Activated T-helper 2 cell treated with anti-CD3 and anti-CD28 coated beads, Interferon-gamma antibody, Interleukin-2, Interleukin-4, amounts not matched to agents 10 μg/mL and 5 μg/mL and 100 μg/mL, durations not matched to agents 14 hours and 24 hours and 36 hours (primary cell): ENCODE results near the gene EYS. TPM values are rescaled to one million over a fixed set of nuclear protein-coding genes. Genes with fewer than 3 reads are reported as not detected.

Experiments used
- DNase-seq: peaks from one replicate; pipeline ENCODE4 v3.0.0; 2021; ENCODE audit warnings: low spot score
- H3K27ac Mint-ChIP-seq: one replicate; pipeline ENCODE4 v1.8.0; 2021; ENCODE audit warnings: mixed read lengths
- H3K27me3 Mint-ChIP-seq: one replicate; pipeline ENCODE4 v1.8.0; 2021; ENCODE audit warnings: low read depth, mixed read lengths
- H3K36me3 Mint-ChIP-seq: one replicate; pipeline ENCODE4 v1.8.0; 2021; ENCODE audit warnings: low read depth, mixed read lengths
- H3K4me1 Mint-ChIP-seq: one replicate; pipeline ENCODE4 v1.8.0; 2021; ENCODE audit warnings: low read depth, mixed read lengths
- H3K4me3 Mint-ChIP-seq: one replicate; pipeline ENCODE4 v1.8.0; 2021; ENCODE audit warnings: low read depth, mild to moderate bottlenecking, moderate library complexity, mixed read lengths
- H3K9me3 Mint-ChIP-seq: one replicate; pipeline ENCODE4 v1.8.0; 2021; ENCODE audit warnings: mixed read lengths
- intact Hi-C: fragments of 100-400 bp; cut with micrococcal nuclease; formaldehyde crosslinking; loops from one replicate; pipeline ENCODE4 v1.15.1; 2023
- total RNA-seq: library from RNA; stranded (reverse); gene quantifications from 2 replicates; pipeline ENCODE4 v1.2.3, GENCODE V29; 2022

Gene EYS
- total RNA-seq, 1 donor from 2014 or later, result not detected

- H3K36me3 Mint-ChIP-seq, result no peaks in the 10 kb centered on the region
- no peak overlapping the region for H3K4me3 Mint-ChIP-seq
- H3K27me3 Mint-ChIP-seq, result no peaks in the 10 kb centered on the region
These were observed 458.9 kb downstream of the EYS start for GRCh38 chr6:65248101-65248610.

GRCh38 chr6:65231616-65232015 is 475.4 kb downstream of the EYS start:
- Mint-ChIP-seq H3K4me3 (no peak overlapping the region), H3K36me3 (no peaks in the 10 kb centered on the region), H3K27me3 (no peaks in the 10 kb centered on the region), H3K27ac (no peak overlapping the region), H3K9me3 (peaks cover 40% of the 10 kb centered on the region), H3K4me1 (no peaks in the 10 kb centered on the region)
- intact Hi-C loops, result no loop called here
- DNase-seq, result no peak

More at GRCh38 chr6:65248101-65248610, 458.9 kb downstream of the EYS start:
- intact Hi-C loops, result no loop called here
- no peaks in the 10 kb centered on the region for H3K4me1 Mint-ChIP-seq
- peaks cover 15% of the 10 kb centered on the region for H3K9me3 Mint-ChIP-seq
- DNase-seq, result no peak
- no peak overlapping the region for H3K27ac Mint-ChIP-seq

- Mint-ChIP-seq H3K27ac (no peak overlapping the region), H3K4me1 (no peaks in the 10 kb centered on the region), H3K36me3 (no peaks in the 10 kb centered on the region), H3K27me3 (no peaks in the 10 kb centered on the region), H3K9me3 (peaks cover 40% of the 10 kb centered on the region), H3K4me3 (no peak overlapping the region)
- intact Hi-C loops, result no loop called here
- DNase-seq, result no peak
These were observed 477.2 kb downstream of the EYS start for GRCh38 chr6:65229825-65230224.

GRCh38 chr6:65221153-65221552 is 485.9 kb downstream of the EYS start:
- Mint-ChIP-seq H3K27me3 (no peaks in the 10 kb centered on the region), H3K36me3 (no peaks in the 10 kb centered on the region), H3K4me1 (no peaks in the 10 kb centered on the region), H3K9me3 (peaks cover 66% of the 10 kb centered on the region), H3K27ac (no peak overlapping the region), H3K4me3 (no peak overlapping the region)
- no peak for DNase-seq
- intact Hi-C loops, result no loop called here

- Mint-ChIP-seq H3K27ac (no peak overlapping the region), H3K9me3 (peaks cover 37% of the 10 kb centered on the region), H3K4me1 (no peaks in the 10 kb centered on the region), H3K36me3 (no peaks in the 10 kb centered on the region), H3K4me3 (no peak overlapping the region), H3K27me3 (no peaks in the 10 kb centered on the region)
- intact Hi-C loops, result no loop called here
- no peak for DNase-seq
These were observed 504.3 kb downstream of the EYS start for GRCh38 chr6:65202738-65203137.

GRCh38 chr6:65199683-65200082 is 507.3 kb downstream of the EYS start:
- Mint-ChIP-seq H3K9me3 (peaks cover 38% of the 10 kb centered on the region), H3K4me3 (no peak overlapping the region), H3K27me3 (no peaks in the 10 kb centered on the region), H3K27ac (no peak overlapping the region), H3K36me3 (no peaks in the 10 kb centered on the region), H3K4me1 (no peaks in the 10 kb centered on the region)
- DNase-seq, result no peak
- intact Hi-C loops, result no loop called here

GRCh38 chr6:65199121-65199520 is 507.9 kb downstream of the EYS start:
- Mint-ChIP-seq H3K4me1 (no peaks in the 10 kb centered on the region), H3K27me3 (no peaks in the 10 kb centered on the region), H3K36me3 (no peaks in the 10 kb centered on the region), H3K4me3 (no peak overlapping the region), H3K27ac (no peak overlapping the region), H3K9me3 (peaks cover 35% of the 10 kb centered on the region)
- intact Hi-C loops, result no loop called here
- no peak for DNase-seq

GRCh38 chr6:65191471-65191870 is 515.6 kb downstream of the EYS start:
- no peak for DNase-seq
- Mint-ChIP-seq H3K27ac (no peak overlapping the region), H3K9me3 (peaks cover 11% of the 10 kb centered on the region), H3K4me1 (no peaks in the 10 kb centered on the region), H3K36me3 (no peaks in the 10 kb centered on the region), H3K4me3 (no peak overlapping the region), H3K27me3 (no peaks in the 10 kb centered on the region)
- intact Hi-C loops, result no loop called here

- DNase-seq, result no peak
- intact Hi-C loops, result no loop called here
- no peaks in the 10 kb centered on the region for H3K4me1 Mint-ChIP-seq
- no peaks in the 10 kb centered on the region for H3K27me3 Mint-ChIP-seq
- H3K27ac Mint-ChIP-seq, result no peak overlapping the region
- no peaks in the 10 kb centered on the region for H3K36me3 Mint-ChIP-seq
- H3K9me3 Mint-ChIP-seq, result peaks cover 15% of the 10 kb centered on the region
- H3K4me3 Mint-ChIP-seq, result no peak overlapping the region
These were observed 517.7 kb downstream of the EYS start for GRCh38 chr6:65189236-65189881.

- H3K27me3 Mint-ChIP-seq, result no peaks in the 10 kb centered on the region
- no peak overlapping the region for H3K27ac Mint-ChIP-seq
- H3K4me3 Mint-ChIP-seq, result no peak overlapping the region
- H3K4me1 Mint-ChIP-seq, result no peaks in the 10 kb centered on the region
- intact Hi-C loops, result no loop called here
- H3K9me3 Mint-ChIP-seq, result peaks cover 14% of the 10 kb centered on the region
- no peak for DNase-seq
- no peaks in the 10 kb centered on the region for H3K36me3 Mint-ChIP-seq
These were observed 520.2 kb downstream of the EYS start for GRCh38 chr6:65186826-65187225.

GRCh38 chr6:65182681-65183080 is 524.3 kb downstream of the EYS start:
- H3K36me3 Mint-ChIP-seq, result no peaks in the 10 kb centered on the region
- no peak overlapping the region for H3K27ac Mint-ChIP-seq
- DNase-seq, result no peak
- intact Hi-C loops, result no loop called here
- no peaks in the 10 kb centered on the region for H3K4me1 Mint-ChIP-seq
- H3K27me3 Mint-ChIP-seq, result no peaks in the 10 kb centered on the region
- peaks cover 28% of the 10 kb centered on the region for H3K9me3 Mint-ChIP-seq
- no peak overlapping the region for H3K4me3 Mint-ChIP-seq

- intact Hi-C loops, result no loop called here
- no peak overlapping the region for H3K27ac Mint-ChIP-seq
- no peaks in the 10 kb centered on the region for H3K27me3 Mint-ChIP-seq
- H3K4me1 Mint-ChIP-seq, result no peaks in the 10 kb centered on the region
- H3K4me3 Mint-ChIP-seq, result no peak overlapping the region
- no peaks in the 10 kb centered on the region for H3K36me3 Mint-ChIP-seq
- DNase-seq, result no peak
- H3K9me3 Mint-ChIP-seq, result peaks cover 25% of the 10 kb centered on the region
These were observed 536.8 kb downstream of the EYS start for GRCh38 chr6:65170273-65170672.

GRCh38 chr6:65161661-65162060 is 545.4 kb downstream of the EYS start:
- Mint-ChIP-seq H3K27me3 (no peaks in the 10 kb centered on the region), H3K36me3 (no peaks in the 10 kb centered on the region), H3K4me1 (no peaks in the 10 kb centered on the region), H3K9me3 (peaks cover 26% of the 10 kb centered on the region), H3K27ac (no peak overlapping the region), H3K4me3 (no peak overlapping the region)
- DNase-seq, result no peak
- intact Hi-C loops, result no loop called here

GRCh38 chr6:65157025-65157424 is 550.0 kb downstream of the EYS start:
- Mint-ChIP-seq H3K9me3 (peaks cover 35% of the 10 kb centered on the region), H3K36me3 (no peaks in the 10 kb centered on the region), H3K27ac (no peak overlapping the region), H3K4me1 (no peaks in the 10 kb centered on the region), H3K4me3 (no peak overlapping the region), H3K27me3 (no peaks in the 10 kb centered on the region)
- DNase-seq, result no peak
- intact Hi-C loops, result no loop called here
